Left lung (tissue), 10 donors: Measurements from ENCODE around the gene LRMDA. TPM values are rescaled to one million over a fixed set of nuclear protein-coding genes. Genes with fewer than 3 reads are reported as not detected.
A peak's percentile ranks its signal among the peaks of the same experiment; 100 is the strongest.

Experiments
- ATAC-seq: fragments of 200-7000 bp; cut with Tn5 transposase; one replicate; pipeline ENCODE4 v1.9.1; 2020; ENCODE audit warnings: moderate library complexity
- DNase-seq, 4 donors: peaks; one replicate each; pipeline ENCODE4 v3.0.0-alpha.2; 2013 to 2020
- H3K27ac ChIP-seq, 2 donors: fragments of 200-600 bp; sonication (generic) in 1 of 2; one replicate each; pipeline versions ENCODE4 v1.5.0 to v1.8.0; 2020 to 2021
- H3K27me3 ChIP-seq, 2 donors: fragments of 200-600 bp; sonication (generic) in 1 of 2; one replicate each; pipeline versions ENCODE4 v1.5.0 to v1.8.0; 2020 to 2021
- H3K36me3 ChIP-seq, 2 donors: fragments of 200-600 bp; sonication (generic) in 1 of 2; one replicate each; pipeline versions ENCODE4 v1.5.0 to v1.8.0; 2020 to 2021
- H3K4me1 ChIP-seq, 2 donors: fragments of 200-600 bp; one replicate each; pipeline ENCODE4 v1.8.0; 2021
- H3K4me3 ChIP-seq, 2 donors: fragments of 200-600 bp; sonication (generic) in 1 of 2; one replicate each; pipeline versions ENCODE4 v1.5.0 to v1.8.0; 2020 to 2021; ENCODE audit warnings: mild to moderate bottlenecking in 1 of 2
- H3K9me3 ChIP-seq, 2 donors: fragments of 200-600 bp; sonication (generic) in 1 of 2; one replicate each; pipeline versions ENCODE4 v1.5.0 to v1.8.0; 2020 to 2021
- intact Hi-C, 2 donors: fragments of 100-400 bp; cut with DNase I; formaldehyde crosslinking; loops; one replicate each; pipeline versions ENCODE4 v1.11.2 to v1.14.2; 2022
- polyA plus RNA-seq, 6 donors: library from polyadenylated mRNA; unstranded; fragments of 120-200 nt; gene quantifications; one replicate each; pipeline ENCODE4 v1.2.1, GENCODE V29; 2013; ENCODE audit not compliant: insufficient read length in 6 of 6
- total RNA-seq, 2 donors: library from RNA; stranded (reverse); fragmentation: NEBNext Ultra II Directional; extraction: Animal tissue kit (Norgen Biotek cat#: 25700); gene quantifications; one replicate each; pipeline ENCODE4 v1.2.1, GENCODE V29; 2021
- TF ChIP-seq, protein P1 (sequence below), 2 donors: fragments of 200-600 bp; sonication (generic) in 1 of 2; IDR thresholded peaks; one replicate each; pipeline versions ENCODE4 v1.5.0 to v1.8.0; 2021; ENCODE audit warnings: antibody characterized with exemption in 2 of 2
- donor health status: DM: no; HTN: yes; CAD: no.
- donor health status: DM: no; HTN: no; CAD: no.

The LRMDA gene
- total and polyA plus RNA-seq, 8 donors: 13.9 to 23.6 (median 18.7) TPM

DNA sequence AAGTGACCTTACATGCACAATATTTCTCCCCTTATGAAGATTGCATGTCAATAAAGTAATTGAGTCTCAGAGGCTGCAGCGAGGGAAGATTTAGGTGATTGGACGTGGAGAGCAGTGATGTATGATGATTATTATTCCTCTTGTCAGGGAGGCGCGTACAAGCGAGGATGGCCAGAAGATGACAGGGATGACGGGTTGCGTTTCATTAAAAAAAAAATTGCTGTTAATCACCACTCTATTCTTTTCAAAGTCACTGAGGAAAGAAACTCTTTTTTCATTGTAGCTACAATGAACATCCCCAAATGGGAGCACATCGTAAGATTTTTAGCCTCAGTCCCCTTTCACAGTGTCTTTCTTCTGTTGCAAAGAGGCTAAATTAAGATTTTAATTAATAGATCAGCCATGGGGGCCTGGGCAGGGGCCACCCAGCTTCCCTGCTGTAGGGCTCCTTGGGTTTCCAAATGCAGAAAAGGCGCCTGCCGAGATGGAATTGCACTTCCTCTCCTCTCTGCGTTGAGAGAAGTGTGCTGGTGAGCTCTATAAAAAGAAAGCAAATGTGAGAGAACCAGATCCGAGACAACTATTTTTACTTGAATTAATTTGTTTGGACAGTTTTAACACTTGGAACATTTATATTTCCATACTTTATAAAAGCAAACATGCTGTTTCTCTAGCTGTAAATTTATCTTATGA, 998.1 kb downstream of the LRMDA start:
- Histone ChIP-seq H3K4me3 (no peak overlapping the region), H3K4me1 (peaks cover 7 to 27% of the 10 kb centered on the region in 2 donors), H3K27ac (peak overlapping the region; percentile 20 to 24), H3K27me3 (no peaks in the 10 kb centered on the region), H3K9me3 (no peaks in the 10 kb centered on the region), H3K36me3 (no peaks in the 10 kb centered on the region)
- DNase-seq (no peak), ATAC-seq (no peak)
- intact Hi-C loops: no loop called here
- TF ChIP-seq, protein P1, sequence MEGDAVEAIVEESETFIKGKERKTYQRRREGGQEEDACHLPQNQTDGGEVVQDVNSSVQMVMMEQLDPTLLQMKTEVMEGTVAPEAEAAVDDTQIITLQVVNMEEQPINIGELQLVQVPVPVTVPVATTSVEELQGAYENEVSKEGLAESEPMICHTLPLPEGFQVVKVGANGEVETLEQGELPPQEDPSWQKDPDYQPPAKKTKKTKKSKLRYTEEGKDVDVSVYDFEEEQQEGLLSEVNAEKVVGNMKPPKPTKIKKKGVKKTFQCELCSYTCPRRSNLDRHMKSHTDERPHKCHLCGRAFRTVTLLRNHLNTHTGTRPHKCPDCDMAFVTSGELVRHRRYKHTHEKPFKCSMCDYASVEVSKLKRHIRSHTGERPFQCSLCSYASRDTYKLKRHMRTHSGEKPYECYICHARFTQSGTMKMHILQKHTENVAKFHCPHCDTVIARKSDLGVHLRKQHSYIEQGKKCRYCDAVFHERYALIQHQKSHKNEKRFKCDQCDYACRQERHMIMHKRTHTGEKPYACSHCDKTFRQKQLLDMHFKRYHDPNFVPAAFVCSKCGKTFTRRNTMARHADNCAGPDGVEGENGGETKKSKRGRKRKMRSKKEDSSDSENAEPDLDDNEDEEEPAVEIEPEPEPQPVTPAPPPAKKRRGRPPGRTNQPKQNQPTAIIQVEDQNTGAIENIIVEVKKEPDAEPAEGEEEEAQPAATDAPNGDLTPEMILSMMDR (IDR thresholded peaks at IDR 0.05): no peak

DNA sequence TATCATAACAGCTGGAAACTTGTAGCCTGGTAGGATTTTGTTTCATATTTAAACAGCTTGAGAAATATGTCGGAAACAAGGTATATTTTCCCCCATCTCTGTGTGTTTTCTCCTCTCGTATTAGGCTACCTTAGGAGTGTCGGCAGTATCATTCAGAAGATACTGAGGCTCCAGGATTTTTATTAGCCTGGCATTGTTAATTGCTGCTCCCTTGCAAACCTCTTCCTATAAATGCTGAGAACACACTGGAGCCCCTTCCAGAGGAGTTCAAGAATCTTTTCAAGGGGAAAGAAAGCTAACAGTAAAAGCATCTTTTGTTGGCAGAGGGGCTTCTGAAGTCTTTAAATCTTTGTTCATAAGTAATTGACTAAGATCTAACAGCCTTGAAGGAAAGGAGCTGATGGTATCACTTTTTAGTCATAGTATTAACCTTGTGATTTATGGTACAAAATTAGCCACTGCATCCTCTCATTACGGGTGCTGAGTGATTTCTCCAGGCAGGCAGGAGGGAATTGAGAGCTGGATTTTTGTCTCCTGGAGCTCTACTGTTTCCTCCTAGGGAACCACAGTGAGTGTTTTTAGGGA, 998.7 kb downstream of the LRMDA start:
- H3K36me3 ChIP-seq: no peaks in the 10 kb centered on the region
- intact Hi-C loops: no loop called here
- H3K9me3 ChIP-seq: no peaks in the 10 kb centered on the region
- H3K4me3 ChIP-seq: no peak overlapping the region
- no peak for ATAC-seq
- H3K27ac ChIP-seq: peak overlapping the region; percentile 20 to 24
- no peaks in the 10 kb centered on the region for H3K27me3 ChIP-seq
- H3K4me1 ChIP-seq: peaks cover 7 to 27% of the 10 kb centered on the region in 2 donors
- TF ChIP-seq, protein P1 (IDR thresholded peaks at IDR 0.05): no peak
- no peak for DNase-seq

DNA sequence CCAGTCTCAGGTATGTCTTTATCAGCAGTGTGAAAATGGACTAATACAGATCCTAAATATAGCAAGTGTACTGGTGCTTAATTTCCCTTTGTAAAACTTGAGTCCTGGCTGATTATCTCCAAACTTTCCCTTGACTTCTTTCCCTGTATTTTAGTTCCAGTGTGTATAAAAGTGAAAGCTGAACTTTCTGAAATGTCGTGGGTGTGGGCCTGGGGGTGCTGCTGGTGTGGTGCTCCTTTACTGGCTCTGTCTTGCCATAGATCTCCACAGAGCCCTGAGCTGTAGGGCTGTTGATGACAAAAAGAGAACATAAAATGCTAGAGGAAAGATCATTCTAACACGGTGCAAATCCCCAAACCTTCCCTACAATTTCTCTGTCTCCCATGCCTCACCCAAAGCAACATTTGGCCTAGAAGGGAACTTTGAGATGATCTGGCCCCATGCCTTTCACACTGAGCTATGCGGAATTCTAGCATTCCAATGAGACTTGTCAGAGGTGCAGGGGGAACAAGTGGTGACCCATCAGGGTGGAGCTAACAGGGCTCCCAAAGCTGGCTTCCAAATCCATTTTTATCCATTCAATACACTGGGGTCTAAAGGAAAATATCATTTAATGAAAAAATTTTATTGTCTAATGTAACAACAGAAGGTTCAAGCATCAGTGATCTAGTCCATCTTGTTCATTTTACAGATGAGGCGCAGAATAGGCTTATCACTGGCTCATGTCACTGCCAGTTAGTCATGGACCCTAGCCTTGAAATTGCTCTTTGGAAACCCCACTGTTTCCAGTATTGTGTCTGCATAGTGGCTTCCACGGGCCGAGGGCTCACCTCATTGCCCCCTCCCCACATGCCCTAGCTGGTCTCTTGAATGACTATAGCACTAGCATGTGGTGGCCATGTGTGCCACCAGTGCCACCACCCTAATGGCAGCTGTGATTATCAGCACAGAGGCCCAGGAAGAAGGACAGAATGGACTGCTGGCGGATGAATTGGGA, 1000.9 kb downstream of the LRMDA start:
- Histone ChIP-seq H3K4me1 (peaks cover 7 to 27% of the 10 kb centered on the region in 2 donors), H3K9me3 (no peaks in the 10 kb centered on the region), H3K36me3 (no peaks in the 10 kb centered on the region), H3K27me3 (no peaks in the 10 kb centered on the region), H3K4me3 (no peak overlapping the region), H3K27ac (peak overlapping the region; percentile 22 to 71)
- TF ChIP-seq, protein P1 (IDR thresholded peaks at IDR 0.05): no peak
- DNase-seq (no peak), ATAC-seq (peak; percentile 62)
- intact Hi-C loops: no loop called here

DNA sequence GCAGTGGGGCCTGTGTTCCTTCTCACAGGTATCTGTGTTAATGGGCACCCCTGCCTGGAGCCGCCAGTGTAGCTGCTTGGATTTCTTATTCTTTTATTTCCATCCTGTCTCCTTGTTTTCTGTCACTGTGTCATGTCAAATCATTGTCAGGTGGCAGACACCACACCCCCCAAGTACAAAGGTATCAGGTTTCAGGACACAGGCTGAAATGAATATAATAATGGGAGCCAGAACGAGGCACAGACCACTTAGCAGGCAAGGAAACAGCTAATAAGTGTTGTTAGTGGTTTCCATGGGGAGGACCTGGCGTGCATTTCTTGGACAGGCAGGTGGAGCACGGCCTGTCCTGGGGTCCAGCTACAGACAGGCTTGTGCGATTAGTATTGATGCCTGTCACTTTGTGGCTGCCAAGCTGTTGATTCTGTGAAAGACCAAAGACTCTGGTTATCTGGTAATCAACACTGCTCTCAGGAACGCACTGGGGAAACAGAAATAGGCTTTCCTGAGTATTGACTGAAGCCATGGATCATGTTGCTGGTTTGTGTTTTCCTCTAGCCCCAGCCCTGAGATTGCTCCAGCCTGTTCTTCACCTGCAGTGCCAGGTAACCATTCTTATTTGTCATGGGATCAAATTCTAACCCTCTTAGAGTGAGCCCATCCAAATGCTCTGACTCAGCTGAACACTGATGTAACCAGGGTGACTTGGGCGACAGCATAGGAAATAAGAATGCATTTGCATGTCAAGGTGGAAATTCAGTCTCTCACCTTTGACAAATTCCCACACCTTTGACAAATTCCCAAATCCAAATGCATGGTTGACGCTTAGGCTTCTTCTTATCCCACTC, 1002.0 kb downstream of the LRMDA start:
- DNase-seq (peak in 1 of 4 donors; percentile 58), ATAC-seq (peak; percentile 74)
- H3K36me3 ChIP-seq: no peaks in the 10 kb centered on the region
- TF ChIP-seq, protein P1 (IDR thresholded peaks at IDR 0.05): no peak
- intact Hi-C loops: no loop called here
- no peaks in the 10 kb centered on the region for H3K27me3 ChIP-seq
- H3K9me3 ChIP-seq: no peaks in the 10 kb centered on the region
- H3K4me3 ChIP-seq: no peak overlapping the region
- peak overlapping the region; percentile 22 to 71 for H3K27ac ChIP-seq
- peaks cover 3 to 24% of the 10 kb centered on the region in 2 donors for H3K4me1 ChIP-seq
